ENCODE measurements around the gene HOXA3. TPM values are rescaled to one million over a fixed set of nuclear protein-coding genes. Genes with fewer than 3 reads are reported as not detected.

HOXA3 gene
- polyA plus RNA-seq, 1 donor = 19.1 TPM

DNA sequence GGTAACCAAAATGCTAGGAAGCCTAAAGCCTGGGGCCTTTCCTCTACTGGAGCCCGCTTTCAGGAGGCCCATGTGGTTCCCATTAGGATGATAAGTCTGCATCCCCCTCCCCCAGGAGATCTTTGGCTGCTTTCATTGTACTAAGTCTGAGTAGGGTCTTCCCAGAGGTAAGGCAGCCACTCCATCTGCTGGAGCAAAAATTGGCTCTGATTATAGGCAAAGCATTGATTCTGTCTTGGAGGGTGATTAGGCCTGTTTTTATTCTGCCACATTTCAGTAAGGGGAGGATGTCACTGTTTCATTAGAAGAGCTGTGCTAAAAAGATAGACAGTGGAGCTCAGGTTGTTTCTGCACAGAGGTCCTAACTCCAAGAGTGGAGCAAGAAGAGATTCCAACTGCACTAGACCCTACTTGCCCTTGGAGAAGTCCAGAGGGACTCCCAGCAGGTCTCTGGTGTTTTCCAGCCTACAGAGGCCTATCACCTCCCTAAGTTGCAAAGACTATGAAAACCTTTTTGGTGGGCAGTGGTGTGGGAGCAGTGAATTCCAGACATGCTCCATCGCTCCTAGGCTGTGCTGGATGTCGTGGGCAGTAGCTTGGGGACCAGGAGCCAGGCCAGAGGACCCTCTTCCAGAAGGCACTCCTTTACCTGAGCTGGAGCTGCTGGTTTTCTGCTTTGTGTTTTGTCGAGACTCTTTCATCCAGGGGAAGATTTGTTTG lies 42.8 kb downstream of the HOXA3 start:
- Histone ChIP-seq H3K4me1 (ENCODE audit: control insufficient read depth, insufficient read depth, low read length) (peaks cover 20% of the 10 kb centered on the region), H3K36me3 (ENCODE audit: control insufficient read depth, insufficient read depth, low read length) (peaks cover 27% of the 10 kb centered on the region), H3K27me3 (ENCODE audit: control insufficient read depth, insufficient read depth, low read length) (peaks cover 3% of the 10 kb centered on the region), H3K9me3 (ENCODE audit: control insufficient read depth, low read depth, low read length) (peaks cover 10% of the 10 kb centered on the region), H3K4me3 (ENCODE audit: low read length) (no peak overlapping the region), H3K27ac (ENCODE audit: low read length) (peak overlapping the region; percentile 80)
- no peak for DNase-seq
- WGBS (ENCODE audit: insufficient coverage, low lambda C conversion rate) = no CpG with 5 or more reads among the region's 4 CpGs

- peaks cover 15% of the 10 kb centered on the region for H3K4me1 ChIP-seq (ENCODE audit: control insufficient read depth, insufficient read depth, low read length)
- H3K4me3 ChIP-seq (ENCODE audit: low read length) = no peak overlapping the region
- peaks cover 6% of the 10 kb centered on the region for H3K27me3 ChIP-seq (ENCODE audit: control insufficient read depth, insufficient read depth, low read length)
- peak in 1 of 2 donors; percentile 60 for DNase-seq
- H3K9me3 ChIP-seq (ENCODE audit: control insufficient read depth, low read depth, low read length) = peaks cover 10% of the 10 kb centered on the region
- peaks cover 27% of the 10 kb centered on the region for H3K36me3 ChIP-seq (ENCODE audit: control insufficient read depth, insufficient read depth, low read length)
- no CpG with 5 or more reads among the region's 41 CpGs for WGBS (ENCODE audit: insufficient coverage, low lambda C conversion rate)
- H3K27ac ChIP-seq (ENCODE audit: low read length) = peak overlapping the region; percentile 80
These were observed 43.8 kb downstream of the HOXA3 start for GRCh38 chr7:27108390-27109127.

GRCh38 chr7:27107391-27108381 lies 44.7 kb downstream of the HOXA3 start:
- 66% methylated on average over 11 of the region's 47 CpGs for WGBS (ENCODE audit: insufficient coverage, low lambda C conversion rate)
- H3K9me3 ChIP-seq (ENCODE audit: control insufficient read depth, low read depth, low read length) = peaks cover 10% of the 10 kb centered on the region
- H3K4me1 ChIP-seq (ENCODE audit: control insufficient read depth, insufficient read depth, low read length) = peaks cover 12% of the 10 kb centered on the region
- peak overlapping the region; percentile 80 for H3K27ac ChIP-seq (ENCODE audit: low read length)
- peak in 1 of 2 donors; percentile 26 for DNase-seq
- H3K4me3 ChIP-seq (ENCODE audit: low read length) = peak overlapping the region; percentile 5
- H3K27me3 ChIP-seq (ENCODE audit: control insufficient read depth, insufficient read depth, low read length) = peaks cover 12% of the 10 kb centered on the region
- peaks cover 27% of the 10 kb centered on the region for H3K36me3 ChIP-seq (ENCODE audit: control insufficient read depth, insufficient read depth, low read length)

DNA sequence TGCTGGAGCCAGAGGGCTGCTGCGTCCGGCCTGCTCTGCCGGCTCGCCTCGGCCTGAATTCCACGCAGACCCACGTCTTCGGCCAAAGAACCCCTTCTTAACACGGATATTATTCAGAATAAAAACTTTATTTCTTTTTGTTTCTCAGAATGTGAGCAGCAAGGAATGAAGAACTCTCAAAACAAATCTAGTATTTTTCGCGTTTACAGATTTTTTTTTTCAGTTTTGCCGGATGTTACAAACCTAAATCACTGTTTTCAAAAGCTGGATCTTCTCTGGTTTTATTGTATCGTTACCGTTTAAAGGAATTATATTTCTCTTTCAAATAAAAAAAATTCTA lies 45.5 kb downstream of the HOXA3 start:
- Histone ChIP-seq H3K27ac (ENCODE audit: low read length) (peak overlapping the region; percentile 80), H3K36me3 (ENCODE audit: control insufficient read depth, insufficient read depth, low read length) (peaks cover 27% of the 10 kb centered on the region), H3K27me3 (ENCODE audit: control insufficient read depth, insufficient read depth, low read length) (peaks cover 17% of the 10 kb centered on the region), H3K4me3 (ENCODE audit: low read length) (peak overlapping the region; percentile 3), H3K9me3 (ENCODE audit: control insufficient read depth, low read depth, low read length) (peaks cover 10% of the 10 kb centered on the region), H3K4me1 (ENCODE audit: control insufficient read depth, insufficient read depth, low read length) (peaks cover 14% of the 10 kb centered on the region)
- DNase-seq = no peak
- 66% methylated on average over 5 of the region's 14 CpGs for WGBS (ENCODE audit: insufficient coverage, low lambda C conversion rate)

- peaks cover 23% of the 10 kb centered on the region for H3K27me3 ChIP-seq (ENCODE audit: control insufficient read depth, insufficient read depth, low read length)
- H3K9me3 ChIP-seq (ENCODE audit: control insufficient read depth, low read depth, low read length) = peaks cover 10% of the 10 kb centered on the region
- H3K4me3 ChIP-seq (ENCODE audit: low read length) = peak overlapping the region; percentile 3
- H3K4me1 ChIP-seq (ENCODE audit: control insufficient read depth, insufficient read depth, low read length) = peaks cover 14% of the 10 kb centered on the region
- peak overlapping the region; percentile 80 for H3K27ac ChIP-seq (ENCODE audit: low read length)
- DNase-seq = no peak
- H3K36me3 ChIP-seq (ENCODE audit: control insufficient read depth, insufficient read depth, low read length) = peaks cover 27% of the 10 kb centered on the region
- WGBS (ENCODE audit: insufficient coverage, low lambda C conversion rate) = no CpG with 5 or more reads among the region's 44 CpGs
These were observed 46.0 kb downstream of the HOXA3 start for GRCh38 chr7:27106181-27106900.

GRCh38 chr7:27105301-27106031 lies 46.9 kb downstream of the HOXA3 start:
- H3K27ac ChIP-seq (ENCODE audit: low read length) = peak overlapping the region; percentile 80
- no peak overlapping the region for H3K4me3 ChIP-seq (ENCODE audit: low read length)
- peaks cover 29% of the 10 kb centered on the region for H3K27me3 ChIP-seq (ENCODE audit: control insufficient read depth, insufficient read depth, low read length)
- peaks cover 9% of the 10 kb centered on the region for H3K9me3 ChIP-seq (ENCODE audit: control insufficient read depth, low read depth, low read length)
- DNase-seq = no peak
- peaks cover 10% of the 10 kb centered on the region for H3K4me1 ChIP-seq (ENCODE audit: control insufficient read depth, insufficient read depth, low read length)
- WGBS (ENCODE audit: insufficient coverage, low lambda C conversion rate) = 100% methylated on average over 1 of the region's 13 CpGs
- peaks cover 34% of the 10 kb centered on the region for H3K36me3 ChIP-seq (ENCODE audit: control insufficient read depth, insufficient read depth, low read length)

DNA sequence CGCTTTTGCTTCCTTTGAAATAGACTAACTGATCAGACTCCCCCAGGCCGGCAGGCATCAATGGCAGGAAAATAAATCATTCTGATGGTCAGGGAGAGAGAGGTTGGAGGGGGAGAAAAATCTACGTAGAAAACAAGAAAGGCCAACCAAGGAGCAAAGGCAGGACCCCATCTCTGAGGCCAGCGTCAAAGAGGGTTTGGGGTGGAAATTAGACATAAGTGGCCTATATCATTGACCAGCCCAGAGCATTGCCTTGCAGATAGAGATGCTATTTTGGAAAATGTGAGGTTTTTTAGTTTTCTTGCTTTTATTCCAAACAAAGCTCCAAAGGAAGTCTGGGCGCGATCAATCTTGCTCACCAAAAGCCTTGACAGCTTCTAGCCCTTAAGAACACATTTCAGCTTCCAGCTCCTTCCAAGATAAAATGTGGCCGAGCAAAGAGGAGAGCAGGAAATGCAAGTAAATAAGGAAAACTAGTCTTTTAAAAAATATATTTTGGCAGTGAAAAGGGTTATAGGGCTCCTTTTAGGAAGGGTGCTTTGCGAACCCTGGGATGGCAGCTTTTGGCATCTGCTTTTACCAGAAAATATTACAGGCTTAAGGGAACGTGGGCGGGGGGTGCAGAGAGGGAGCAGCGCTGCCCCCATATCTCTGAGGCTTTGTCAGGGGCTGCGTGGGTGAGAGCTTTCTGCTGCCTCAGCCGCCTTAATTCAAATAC lies 47.9 kb downstream of the HOXA3 start:
- peak overlapping the region; percentile 80 for H3K27ac ChIP-seq (ENCODE audit: low read length)
- peaks cover 29% of the 10 kb centered on the region for H3K27me3 ChIP-seq (ENCODE audit: control insufficient read depth, insufficient read depth, low read length)
- H3K4me3 ChIP-seq (ENCODE audit: low read length) = no peak overlapping the region
- peak in 1 of 2 donors; percentile 33 for DNase-seq
- WGBS (ENCODE audit: insufficient coverage, low lambda C conversion rate) = 90% methylated on average over 2 of the region's 13 CpGs
- H3K36me3 ChIP-seq (ENCODE audit: control insufficient read depth, insufficient read depth, low read length) = peaks cover 29% of the 10 kb centered on the region
- peaks cover 6% of the 10 kb centered on the region for H3K9me3 ChIP-seq (ENCODE audit: control insufficient read depth, low read depth, low read length)
- peaks cover 8% of the 10 kb centered on the region for H3K4me1 ChIP-seq (ENCODE audit: control insufficient read depth, insufficient read depth, low read length)

DNA sequence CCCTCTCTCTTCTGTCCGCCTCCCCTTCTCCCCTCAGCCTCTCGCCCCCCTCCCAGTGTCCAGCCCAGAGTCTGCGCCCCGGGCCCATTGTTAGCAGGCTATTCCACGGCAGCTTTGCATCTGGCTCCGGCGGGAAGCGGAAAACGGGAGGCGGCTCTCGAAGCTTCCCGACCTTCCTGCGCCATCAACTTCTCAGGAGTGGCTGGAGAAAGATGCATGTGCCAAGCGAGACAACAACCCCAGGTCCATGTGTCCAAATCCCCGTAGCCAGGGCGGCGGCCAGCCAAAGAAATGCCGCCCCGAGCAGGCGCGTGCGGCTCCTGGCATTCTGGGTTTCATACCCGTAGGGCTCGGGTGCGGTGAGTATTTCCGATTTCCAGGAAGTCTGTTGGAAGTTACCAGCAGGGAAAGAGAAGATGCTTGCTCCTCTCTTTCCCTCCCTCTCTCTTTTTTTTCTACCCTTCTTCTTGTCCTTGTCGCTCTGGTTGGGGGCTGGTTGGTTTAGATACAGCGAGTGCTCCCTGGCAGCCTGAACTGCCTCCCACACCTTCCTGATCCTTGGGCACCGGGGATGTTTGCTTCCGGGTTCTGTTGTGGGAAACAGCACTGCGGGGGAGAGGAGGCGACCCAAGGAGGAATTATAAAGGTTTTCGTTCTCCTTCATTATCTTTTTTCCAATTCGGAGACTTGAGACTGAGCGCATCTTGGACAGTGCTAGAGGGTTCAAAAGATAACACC lies 48.7 kb downstream of the HOXA3 start:
- WGBS (ENCODE audit: insufficient coverage, low lambda C conversion rate) = no CpG with 5 or more reads among the region's 35 CpGs
- Histone ChIP-seq H3K4me1 (ENCODE audit: control insufficient read depth, insufficient read depth, low read length) (peaks cover 6% of the 10 kb centered on the region), H3K4me3 (ENCODE audit: low read length) (peak overlapping the region; percentile 21), H3K36me3 (ENCODE audit: control insufficient read depth, insufficient read depth, low read length) (peaks cover 22% of the 10 kb centered on the region), H3K27ac (ENCODE audit: low read length) (peak overlapping the region; percentile 80), H3K9me3 (ENCODE audit: control insufficient read depth, low read depth, low read length) (peaks cover 8% of the 10 kb centered on the region), H3K27me3 (ENCODE audit: control insufficient read depth, insufficient read depth, low read length) (peaks cover 34% of the 10 kb centered on the region)
- DNase-seq = peak in 1 of 2 donors; percentile 39
